HepG2 (cell line): ENCODE data around the gene USP36. TPM values are rescaled to one million over a fixed set of nuclear protein-coding genes. Genes with fewer than 3 reads are reported as not detected.
A peak's percentile ranks its signal among the peaks of the same experiment; 100 is the strongest.

Experiments used
- AGO1 ChIP-seq: fragments of 200-400 bp; formaldehyde crosslinking; IDR thresholded peaks from 2 replicates; pipeline ENCODE4 v1.6.1; 2017; ENCODE audit warnings: mild to moderate bottlenecking, low read depth, low read length, moderate library complexity; ENCODE audit not compliant: poor library complexity, severe bottlenecking
- ATAD3A ChIP-seq: sonication (generic); formaldehyde crosslinking; IDR thresholded peaks from 2 replicates; pipeline ENCODE4 v1.4.0; 2020; ENCODE audit warnings: missing genetic modification reagents
- BRF2 ChIP-seq: sonication (generic); formaldehyde crosslinking; IDR thresholded peaks from 2 replicates; pipeline ENCODE4 v1.8.1; 2022; ENCODE audit warnings: mild to moderate bottlenecking, missing genetic modification reagents
- CBFB ChIP-seq: sonication (generic); formaldehyde crosslinking; IDR thresholded peaks from 2 replicates; pipeline ENCODE4 v1.4.0; 2020; ENCODE audit warnings: missing genetic modification reagents
- CSRNP1 ChIP-seq: sonication (generic); formaldehyde crosslinking; IDR thresholded peaks from 2 replicates; pipeline ENCODE4 v1.8.1; 2023; ENCODE audit warnings: mild to moderate bottlenecking, missing genetic modification reagents
- EP300 ChIP-seq, 3 experiments: sonication (generic) in 1 of 3; formaldehyde crosslinking in 1 of 3; IDR thresholded peaks; 2 replicates each; pipeline versions ENCODE4 v1.5.1 to v1.6.1; 2011 to 2020; ENCODE audit warnings: low read depth in 2 of 3, low read length in 2 of 3, borderline replicate concordance in 1 of 3, improper control_type of control experiment in 1 of 3, mild to moderate bottlenecking in 1 of 3, missing genetic modification reagents in 1 of 3, moderate library complexity in 1 of 3
- GABPB1 ChIP-seq: IDR thresholded peaks from 2 replicates; pipeline ENCODE4 v1.6.1; 2016; ENCODE audit warnings: mild to moderate bottlenecking, missing genetic modification reagents, moderate library complexity, missing compliant biosample characterization
- GTF3A ChIP-seq: sonication (generic); formaldehyde crosslinking; conservative IDR thresholded peaks from 2 replicates; pipeline ENCODE4 v1.4.0; 2020; ENCODE audit warnings: mild to moderate bottlenecking, missing genetic modification reagents
- HNF4A ChIP-seq: sonication (generic); formaldehyde crosslinking; IDR thresholded peaks from 2 replicates; pipeline ENCODE4 v1.4.0; 2020; ENCODE audit warnings: missing genetic modification reagents
- LCORL ChIP-seq, 2 experiments: fragments of 450-650 bp in 1 of 2; sonication (generic) in 1 of 2; formaldehyde crosslinking in 1 of 2; IDR thresholded peaks; 2 replicates each; pipeline versions ENCODE4 v1.5.0 to v1.6.1; 2017 to 2020; ENCODE audit warnings: antibody characterized with exemption in 1 of 2, missing genetic modification reagents in 1 of 2
- MXD4 ChIP-seq: IDR thresholded peaks from 2 replicates; pipeline ENCODE4 v1.6.1; 2016; ENCODE audit warnings: mild to moderate bottlenecking, missing biosample characterization, missing genetic modification reagents
- MYNN ChIP-seq: sonication (generic); formaldehyde crosslinking; IDR thresholded peaks from 2 replicates; pipeline ENCODE4 v1.4.0; 2020; ENCODE audit warnings: mild to moderate bottlenecking, low read depth, missing genetic modification reagents
- NCOA2 ChIP-seq: sonication (generic); formaldehyde crosslinking; IDR thresholded peaks from 2 replicates; pipeline ENCODE4 v1.8.0; 2022; ENCODE audit warnings: inconsistent platforms
- NCOR1 ChIP-seq: fragments of 200-600 bp; sonication (generic); IDR thresholded peaks from 2 replicates; pipeline ENCODE4 v1.7.0; 2017; ENCODE audit warnings: antibody characterized with exemption, low read length, borderline replicate concordance
- NFE2 ChIP-seq: sonication (generic); formaldehyde crosslinking; IDR thresholded peaks from 2 replicates; pipeline ENCODE4 v1.4.0; 2020; ENCODE audit warnings: missing genetic modification reagents
- NR2F1 ChIP-seq, 2 experiments: fragments of 450-650 bp in 1 of 2; formaldehyde crosslinking in 1 of 2; IDR thresholded peaks; 2 replicates each; pipeline versions ENCODE4 v1.5.0 to v1.6.1; 2016 to 2020; ENCODE audit warnings: mild to moderate bottlenecking in 1 of 2, missing compliant biosample characterization in 1 of 2, missing genetic modification reagents in 1 of 2, moderate library complexity in 1 of 2
- PCBP1 ChIP-seq: fragments of 200-400 bp; formaldehyde crosslinking; IDR thresholded peaks from 2 replicates; pipeline ENCODE4 v1.6.1; 2017; ENCODE audit warnings: mild to moderate bottlenecking, low read depth, low read length, borderline replicate concordance
- PHB2 ChIP-seq: fragments of 450-650 bp; IDR thresholded peaks from 2 replicates; pipeline ENCODE4 v1.6.1; 2018; ENCODE audit not compliant: partially characterized antibody
- PHF21A ChIP-seq: sonication (generic); formaldehyde crosslinking; IDR thresholded peaks from 2 replicates; pipeline ENCODE4 v1.5.0; 2020; ENCODE audit warnings: mild to moderate bottlenecking, missing genetic modification reagents
- PRPF4 ChIP-seq: fragments of 200-400 bp; formaldehyde crosslinking; IDR thresholded peaks from 2 replicates; pipeline ENCODE4 v1.6.1; 2016; ENCODE audit warnings: low read length, low read depth; ENCODE audit not compliant: poor library complexity, severe bottlenecking
- RELA ChIP-seq: sonication (generic); formaldehyde crosslinking; IDR thresholded peaks from 2 replicates; pipeline ENCODE4 v1.4.0; 2020; ENCODE audit warnings: missing genetic modification reagents
- RFX5 ChIP-seq: IDR thresholded peaks from 2 replicates; pipeline ENCODE4 v1.6.1; 2011; ENCODE audit warnings: low read depth, low read length, improper control_type of control experiment
- SCMH1 ChIP-seq: sonication (generic); formaldehyde crosslinking; IDR thresholded peaks from 2 replicates; pipeline ENCODE4 v1.9.0; 2021; ENCODE audit warnings: missing genetic modification reagents, mild to moderate bottlenecking, borderline replicate concordance
- ZBTB2 ChIP-seq: sonication (generic); formaldehyde crosslinking; IDR thresholded peaks from 2 replicates; pipeline ENCODE4 v1.8.0; 2022; ENCODE audit warnings: low read depth, missing genetic modification reagents
- ZBTB3 ChIP-seq: sonication (generic); formaldehyde crosslinking; IDR thresholded peaks from 2 replicates; pipeline ENCODE4 v1.4.0; 2020; ENCODE audit warnings: low read depth, mild to moderate bottlenecking, moderate library complexity, missing genetic modification reagents, borderline replicate concordance
- ZNF768 ChIP-seq: sonication (generic); formaldehyde crosslinking; IDR thresholded peaks from 2 replicates; pipeline ENCODE4 v1.4.0; 2020; ENCODE audit warnings: missing genetic modification reagents
- ZNF773 ChIP-seq: sonication (generic); formaldehyde crosslinking; IDR thresholded peaks from 2 replicates; pipeline ENCODE4 v1.4.0; 2020; ENCODE audit warnings: missing genetic modification reagents, borderline replicate concordance
- ZNF891 ChIP-seq: sonication (generic); formaldehyde crosslinking; IDR thresholded peaks from 2 replicates; pipeline ENCODE4 v1.5.0; 2020; ENCODE audit warnings: mild to moderate bottlenecking, missing genetic modification reagents
- polyA plus RNA-seq, 8 experiments: library from polyadenylated mRNA; depleted of rRNA in 3 of 8; stranded (reverse) in 7 of 8; unstranded in 1 of 8; fragments of >200 nt; fragmentation: Illumina TruSeq in 4 of 8; extraction: Trizol in 4 of 8; gene quantifications; 2 replicates each; pipeline versions ENCODE4 v1.2.1 to v1.2.3, GENCODE V29; 2011 to 2016; ENCODE audit warnings: low read depth in 4 of 8, missing spikeins in 1 of 8, mixed read lengths in 1 of 8; ENCODE audit not compliant: insufficient read depth in 1 of 8
- total RNA-seq, 5 experiments: library from RNA; depleted of rRNA; stranded (reverse); fragments of >200 nt; fragmentation: Illumina TruSeq; extraction: Trizol; gene quantifications; 2 replicates each; pipeline ENCODE4 v1.2.3, GENCODE V29; 2016; ENCODE audit warnings: low read depth in 1 of 5

The USP36 gene
- total and polyA plus RNA-seq, 2 of the 13 experiments (the other 11 are each of a cell fraction or from before 2014, with no cell fraction given) = 29.6 to 45.9 TPM

- no peak for TF ChIP-seq SCMH1 (CRISPR knock-in tag)
- no peak for TF ChIP-seq AGO1
- TF ChIP-seq ZBTB2 (CRISPR knock-in tag) = no peak
- no peak for TF ChIP-seq LCORL (IDR thresholded peaks at IDR 0.05)
- no peak; the same call in 1 of the 2 replicates for TF ChIP-seq LCORL (CRISPR knock-in tag; IDR thresholded peaks at IDR 0.05)
- no peak for TF ChIP-seq RFX5
- TF ChIP-seq ZNF773 (CRISPR knock-in tag) = no peak
- TF ChIP-seq CSRNP1 = no peak
- TF ChIP-seq PRPF4 = no peak
- TF ChIP-seq GABPB1 (CRISPR knock-in tag) = peak; percentile 92
- no peak for TF ChIP-seq ATAD3A (CRISPR knock-in tag)
- no peak for TF ChIP-seq BRF2
- no peak for TF ChIP-seq PHB2
- peak in 1 of 2 experiments; percentile 44; a peak in 1 of 4 replicates for TF ChIP-seq EP300 (IDR thresholded peaks at IDR 0.05; ENCODE audit: low read depth in 2 of 2, low read length in 2 of 2)
- 0 out of 2 replicates have a peak, but pooled peaks have one; percentile 62 for TF ChIP-seq EP300 (CRISPR knock-in tag; IDR thresholded peaks at IDR 0.05; ENCODE audit: borderline replicate concordance)
- TF ChIP-seq NR2F1 (CRISPR knock-in tag; IDR thresholded peaks at IDR 0.05) = peak in 1 of 2 experiments; percentile 44; a peak in 1 of 4 replicates
- TF ChIP-seq GTF3A (CRISPR knock-in tag) = no peak
- no peak for TF ChIP-seq CBFB (CRISPR knock-in tag)
- TF ChIP-seq HNF4A = peak; percentile 35
- peak; percentile 73 for TF ChIP-seq PHF21A (CRISPR knock-in tag)
- TF ChIP-seq NCOR1 = no peak
- no peak for TF ChIP-seq MYNN (CRISPR knock-in tag)
- TF ChIP-seq NFE2 (CRISPR knock-in tag) = no peak
- TF ChIP-seq ZNF768 (CRISPR knock-in tag) = no peak
- TF ChIP-seq RELA (CRISPR knock-in tag) = no peak
- TF ChIP-seq ZNF891 (CRISPR knock-in tag) = no peak
- no peak for TF ChIP-seq MXD4 (CRISPR knock-in tag)
- no peak for TF ChIP-seq ZBTB3 (CRISPR knock-in tag)
- peak; percentile 35; the same call in 1 of the 2 replicates for TF ChIP-seq NCOA2 (CRISPR knock-in tag)
- no peak for TF ChIP-seq PCBP1
Measured at GRCh38 chr17:78883089-78883532, 42.5 kb upstream of the USP36 start (continued).
